ENCODE measurements around the gene UGDH. TPM values are rescaled to one million over a fixed set of nuclear protein-coding genes. Genes with fewer than 3 reads are reported as not detected.
"Not testable (repeated sequence)": the region's sequence is repeated elsewhere in the genome, so short reads cannot be mapped to it uniquely, and the experiment has no call there.

The UGDH gene
- total RNA-seq, 1 donor from 2014 or later: 16.6 TPM

DNA sequence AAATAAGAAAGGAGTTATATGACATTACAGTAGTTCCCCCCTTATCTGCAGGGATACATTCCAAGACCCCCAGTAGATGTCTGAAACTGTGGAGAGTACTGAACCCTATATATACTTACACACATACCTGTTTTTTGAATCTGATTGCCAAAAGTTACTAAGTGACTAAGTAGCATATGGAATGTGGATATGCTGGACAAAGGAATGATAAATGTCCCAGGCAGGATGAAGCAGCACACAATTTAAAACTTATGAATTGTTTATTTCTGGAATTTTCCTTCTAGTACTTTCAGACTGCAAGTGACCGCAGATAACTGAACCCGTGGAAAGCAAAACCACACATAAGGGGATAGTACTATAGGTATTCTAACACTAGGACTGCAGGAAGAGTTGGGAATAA lies 22.7 kb downstream of the UGDH start:
- intact Hi-C loops (cut with DNase I): no loop called here
- no peak for ATAC-seq
- no peak for DNase-seq (ENCODE audit: missing footprints)

DNA sequence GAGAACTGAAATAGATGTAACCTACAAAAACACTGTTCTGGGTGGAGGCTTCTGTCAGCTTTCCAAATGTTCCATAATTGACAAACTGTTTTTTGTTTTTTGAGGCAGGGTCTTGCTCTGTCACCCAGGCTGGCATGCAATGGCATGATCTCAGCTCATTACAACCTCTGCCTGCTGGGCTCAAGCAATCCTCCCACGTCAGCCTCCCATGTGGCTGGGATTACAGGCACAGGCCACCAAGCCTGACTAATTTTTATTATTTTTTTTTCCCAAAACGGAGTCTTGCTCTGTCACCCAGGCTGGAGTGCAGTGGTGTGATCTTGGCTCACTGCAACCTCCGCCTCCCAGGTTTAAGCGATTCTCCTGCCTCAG lies 24.6 kb downstream of the UGDH start:
- ATAC-seq; intact Hi-C loops (cut with DNase I); DNase-seq (ENCODE audit: missing footprints): not testable (repeated sequence)

DNA sequence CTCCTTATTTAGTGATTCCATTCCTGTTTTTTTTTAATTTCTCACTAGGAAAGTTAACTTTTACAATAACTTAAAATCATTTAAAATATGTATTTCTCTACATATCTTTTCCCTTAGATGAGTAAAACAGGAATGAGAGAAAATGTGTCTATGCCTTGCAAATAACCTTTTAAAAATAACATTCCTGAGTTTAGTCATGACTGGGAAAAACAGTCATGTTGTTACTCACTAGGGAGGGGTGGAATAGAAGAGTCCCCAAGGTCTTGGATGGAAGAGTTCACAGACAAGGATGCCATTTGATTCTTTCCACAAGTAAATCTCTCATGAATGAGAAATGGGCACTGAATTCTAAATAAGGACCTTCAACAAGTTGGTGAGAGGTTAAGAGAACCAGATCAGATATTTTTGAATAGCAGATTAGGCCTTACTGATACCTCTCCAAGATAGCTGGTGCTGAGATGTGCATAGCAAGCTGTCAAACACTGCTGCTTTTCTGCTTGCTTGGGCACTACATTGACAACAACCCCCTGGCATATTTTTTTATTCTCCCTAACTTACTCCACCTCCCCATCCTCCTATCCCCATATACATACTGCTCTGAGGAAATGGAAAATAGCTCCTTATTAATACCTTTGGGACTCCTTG lies 25.1 kb downstream of the UGDH start:
- intact Hi-C loops (cut with DNase I): no loop called here
- no peak for ATAC-seq
- no peak for DNase-seq (ENCODE audit: missing footprints)

DNA sequence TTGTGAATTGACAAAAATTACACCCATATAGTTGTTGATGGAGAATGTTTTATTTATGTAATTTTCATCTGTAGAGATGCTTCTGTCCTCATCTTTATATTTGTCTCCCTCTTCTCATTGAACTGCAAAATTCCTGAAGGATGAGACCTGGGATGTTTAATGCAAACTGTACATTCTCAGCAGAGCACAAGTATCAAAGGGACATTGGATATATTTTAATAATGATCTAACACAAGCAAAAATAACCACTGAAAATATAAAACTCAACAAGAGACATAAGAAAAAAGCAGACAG lies 28.6 kb downstream of the UGDH start:
- intact Hi-C loops (cut with DNase I): no loop called here
- no peak for ATAC-seq
- DNase-seq (ENCODE audit: missing footprints): no peak

DNA sequence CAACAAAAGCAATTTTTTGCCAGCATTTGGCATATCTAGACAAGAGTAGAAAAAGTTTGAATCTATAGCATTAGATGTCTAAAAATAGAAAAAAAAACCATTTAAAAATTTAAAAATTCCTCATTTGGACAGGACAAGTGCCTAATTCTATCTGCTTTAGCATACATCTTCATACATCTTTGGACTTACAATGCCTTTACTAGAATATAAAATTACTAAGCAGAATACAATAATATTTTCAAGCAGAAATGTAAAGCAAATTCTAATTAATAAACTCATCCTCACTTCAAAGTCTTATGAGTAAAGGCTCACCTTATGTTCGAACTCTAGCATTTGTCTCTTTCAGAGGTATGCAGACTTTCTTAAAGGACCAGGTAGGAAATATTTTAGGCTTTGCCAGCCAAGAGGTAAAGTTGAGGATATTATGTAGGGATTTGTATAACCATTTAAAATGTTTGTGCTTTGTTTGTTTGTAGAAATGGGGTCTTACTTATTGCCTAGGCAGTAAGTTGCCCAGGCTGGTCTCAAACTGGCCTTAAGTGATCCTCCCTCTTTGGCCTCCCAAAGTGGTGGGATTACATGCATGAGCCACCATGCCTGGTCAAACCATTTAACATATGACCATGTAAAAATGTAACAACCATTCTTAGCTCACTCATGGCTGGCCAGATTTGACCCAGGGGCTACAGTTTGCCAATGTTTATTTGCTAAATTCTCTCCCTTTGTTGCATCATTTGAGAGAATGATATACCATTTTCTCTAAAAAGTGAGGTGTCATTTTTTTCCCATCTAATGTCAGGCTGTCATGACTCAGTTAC lies 29.1 kb downstream of the UGDH start:
- DNase-seq (ENCODE audit: missing footprints): no peak
- intact Hi-C loops (cut with DNase I): no loop called here
- no peak for ATAC-seq

DNA sequence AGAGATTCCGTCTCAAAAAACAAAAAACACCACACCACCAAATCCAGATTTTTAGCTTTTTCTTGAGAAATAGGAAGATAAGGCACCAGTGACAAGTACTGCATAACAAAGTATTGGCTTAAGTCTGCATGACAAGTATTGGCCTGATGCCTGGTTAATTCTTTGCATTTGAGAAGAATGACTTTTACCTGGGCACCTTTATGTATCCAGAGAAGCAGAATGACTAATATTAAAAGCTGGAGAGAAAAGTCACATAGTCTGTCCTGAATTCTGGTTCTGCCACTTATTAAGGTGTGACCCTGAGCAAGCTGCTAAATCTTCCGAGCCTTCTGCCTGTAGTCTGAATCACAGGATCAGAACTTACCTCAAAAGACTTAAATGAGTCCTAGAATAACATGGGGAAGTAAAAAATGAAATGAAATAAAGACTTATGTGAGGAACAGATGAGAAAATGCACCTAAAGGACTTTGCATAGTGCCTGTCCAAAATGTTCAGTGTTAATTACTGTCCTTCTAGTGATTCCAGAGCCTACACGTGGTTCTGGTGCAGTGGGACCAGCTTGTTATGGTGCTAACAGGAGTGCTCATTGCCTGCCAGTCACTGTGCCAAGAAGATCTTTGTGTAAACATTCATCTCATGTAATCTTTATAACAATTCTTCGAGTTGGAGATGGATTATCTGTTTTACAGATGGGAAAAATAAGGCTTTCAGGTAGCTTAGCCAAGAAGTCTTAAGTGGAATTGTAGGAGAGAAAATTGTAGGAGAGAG lies 31.6 kb downstream of the UGDH start:
- intact Hi-C loops (cut with DNase I): no loop called here
- ATAC-seq: no peak
- DNase-seq (ENCODE audit: missing footprints): no peak

DNA sequence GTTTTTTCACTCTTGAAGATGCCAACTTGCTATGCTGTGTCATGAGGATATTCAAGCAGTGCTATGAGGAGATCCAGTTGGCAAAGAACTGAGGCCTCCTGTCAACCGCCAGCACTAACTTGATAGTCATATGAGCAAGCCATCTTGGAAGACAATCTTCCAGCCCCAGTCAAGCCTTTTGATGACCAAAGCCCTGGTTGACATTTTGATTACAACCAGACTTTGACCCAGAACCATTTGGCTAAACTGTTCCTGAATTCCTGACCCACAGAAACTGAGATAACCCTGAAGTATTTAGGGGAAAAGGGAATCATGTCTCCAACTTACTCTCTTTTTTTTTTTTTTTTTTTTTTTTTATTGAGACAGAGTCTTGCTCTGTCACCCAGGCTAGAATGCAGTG lies 32.9 kb downstream of the UGDH start:
- intact Hi-C loops (cut with DNase I): no loop called here
- DNase-seq (ENCODE audit: missing footprints) (no peak), ATAC-seq (no peak)

DNA sequence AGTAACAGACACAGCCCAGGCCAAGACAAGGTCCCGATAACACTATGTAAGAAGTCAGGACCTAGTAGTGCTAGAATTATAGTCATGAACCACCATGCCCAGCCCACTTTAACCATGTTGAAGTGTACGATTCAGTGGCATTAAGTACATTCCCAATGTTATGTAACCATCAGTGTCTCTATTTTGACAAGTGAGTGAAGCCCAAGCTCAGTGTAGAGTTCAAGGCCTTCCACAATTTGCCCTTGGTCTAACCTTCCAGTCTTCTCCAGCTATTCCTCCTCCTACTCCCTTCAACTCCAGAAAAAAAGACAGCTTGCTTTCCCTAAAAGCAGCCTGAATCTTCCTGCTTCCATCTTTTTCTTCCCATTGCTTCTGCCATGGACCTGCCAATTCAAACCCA lies 36.9 kb downstream of the UGDH start:
- intact Hi-C loops (cut with DNase I): no loop called here
- ATAC-seq (no peak), DNase-seq (ENCODE audit: missing footprints) (no peak)

DNA sequence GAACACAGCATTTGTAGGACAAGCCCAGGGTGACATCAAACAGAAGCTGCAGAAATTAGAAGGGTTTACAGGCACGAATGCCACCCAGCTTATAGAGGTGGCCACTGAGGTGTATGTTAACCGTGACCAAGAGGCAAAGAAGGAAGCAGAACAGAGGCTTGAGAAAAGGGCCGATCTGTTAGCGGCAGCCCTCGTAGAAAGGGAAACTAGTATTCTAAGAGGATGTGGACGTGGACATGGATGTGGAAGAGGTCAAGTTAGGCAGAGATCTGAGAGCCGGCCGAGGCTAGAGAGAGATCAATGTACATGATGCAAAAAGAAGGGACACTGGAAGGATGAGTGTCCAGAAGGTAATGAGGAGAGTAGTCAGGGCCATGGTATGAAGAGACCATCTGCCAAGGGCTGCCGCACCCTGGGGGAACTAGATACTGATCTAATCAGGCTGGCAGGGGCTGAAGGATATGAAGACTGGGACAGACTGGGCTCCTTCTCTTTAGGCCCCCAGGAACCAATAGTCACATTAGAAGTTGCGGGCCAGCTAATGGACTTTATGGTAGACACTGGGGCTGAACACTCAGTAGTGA lies 40.9 kb downstream of the UGDH start:
- intact Hi-C loops (cut with DNase I): no loop called here
- ATAC-seq: no peak
- DNase-seq (ENCODE audit: missing footprints): no peak

DNA sequence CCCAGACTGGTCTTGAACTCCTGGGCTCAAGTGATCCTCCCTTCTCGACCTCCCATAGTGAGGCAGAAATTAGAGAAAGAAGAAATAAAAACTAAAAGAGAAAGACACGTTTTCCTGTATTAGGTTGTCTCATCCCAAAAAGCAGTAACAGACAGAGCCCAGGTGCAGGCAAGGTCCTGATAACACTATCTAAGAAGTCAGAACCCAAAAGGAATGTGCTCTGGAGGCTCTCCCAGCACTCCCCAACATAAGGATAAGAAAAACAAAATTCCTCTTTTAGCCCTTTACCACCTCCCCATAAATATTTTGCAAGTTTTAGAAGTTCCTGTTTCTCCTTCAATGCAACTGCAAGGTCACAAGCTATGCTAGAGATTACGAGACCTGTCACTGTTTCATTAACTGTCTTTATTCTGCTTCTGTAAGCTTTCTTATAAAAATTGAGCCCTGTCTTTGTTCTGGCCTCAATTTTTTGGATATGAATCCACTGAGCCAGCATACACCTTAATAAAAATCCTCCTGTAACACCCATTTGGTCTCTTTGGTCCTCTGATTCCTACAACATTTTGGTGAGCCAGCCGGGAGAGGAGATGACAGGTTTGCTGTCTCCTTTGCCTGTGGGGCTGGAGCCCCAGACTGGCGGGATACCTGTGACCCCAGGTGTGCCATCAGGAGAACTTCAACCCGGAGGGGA lies 42.5 kb downstream of the UGDH start:
- no peak for ATAC-seq
- DNase-seq (ENCODE audit: missing footprints): no peak
- intact Hi-C loops (cut with DNase I): no loop called here

DNA sequence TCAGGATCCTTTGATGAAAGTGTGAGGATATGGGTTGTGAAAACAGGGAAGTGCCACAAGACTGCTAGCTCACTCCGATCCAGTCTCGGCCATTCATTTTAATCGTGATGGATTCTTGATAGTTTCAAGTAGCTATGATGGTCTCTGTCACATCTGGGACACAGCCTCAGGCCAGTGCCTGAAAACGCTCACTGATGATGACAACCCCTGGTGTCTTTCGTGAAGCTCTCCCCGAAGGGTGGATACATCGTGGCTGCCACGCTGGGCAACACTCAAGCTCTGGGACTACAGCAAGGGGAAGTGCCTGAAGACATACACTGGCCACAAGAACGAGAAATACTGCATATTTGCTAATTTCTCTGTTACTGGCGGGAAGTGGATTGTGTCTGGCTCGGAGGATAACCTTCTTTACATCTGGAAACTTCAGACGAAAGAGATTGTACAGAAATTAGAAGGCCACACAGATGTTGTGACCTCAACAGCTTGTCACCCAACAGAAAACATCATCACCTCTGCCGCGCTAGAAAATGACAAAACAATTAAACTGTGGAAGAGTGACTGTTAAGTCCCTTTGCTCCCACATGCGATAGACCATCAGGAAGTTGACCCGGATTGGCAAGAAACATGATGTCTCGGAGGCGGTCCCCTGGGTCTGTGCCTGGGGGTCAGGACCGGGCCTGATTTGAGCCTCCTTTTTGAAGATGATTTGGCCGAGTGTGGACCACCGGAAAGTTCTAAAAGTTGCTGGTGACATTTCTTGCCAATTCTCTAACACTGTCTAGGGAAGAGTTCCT lies 46.1 kb downstream of the UGDH start:
- no peak for DNase-seq (ENCODE audit: missing footprints)
- intact Hi-C loops (cut with DNase I): no loop called here

DNA sequence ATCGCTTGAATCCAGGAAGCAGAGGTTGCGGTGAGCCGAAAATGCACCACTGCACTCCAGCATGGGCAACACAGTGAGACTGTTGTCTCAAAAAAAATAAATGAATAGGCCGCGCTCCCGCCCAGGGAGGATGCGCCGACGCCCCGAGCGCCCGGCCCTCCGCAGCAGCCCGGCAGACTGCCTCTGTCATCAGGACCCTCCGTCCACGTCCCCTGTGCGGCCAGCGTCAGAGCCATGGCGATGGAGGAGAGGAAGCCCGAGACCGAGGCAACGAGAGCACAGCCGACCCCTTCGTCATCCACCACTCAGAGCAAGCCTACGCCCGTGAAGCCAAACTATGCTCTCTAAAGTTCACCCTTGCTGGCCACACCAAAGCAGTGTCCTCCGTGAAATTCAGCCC lies 47.0 kb downstream of the UGDH start:
- intact Hi-C loops (cut with DNase I): no loop called here

More for the DNA sequence above, 46.1 kb downstream of the UGDH start:
- no peak for ATAC-seq

DNA sequence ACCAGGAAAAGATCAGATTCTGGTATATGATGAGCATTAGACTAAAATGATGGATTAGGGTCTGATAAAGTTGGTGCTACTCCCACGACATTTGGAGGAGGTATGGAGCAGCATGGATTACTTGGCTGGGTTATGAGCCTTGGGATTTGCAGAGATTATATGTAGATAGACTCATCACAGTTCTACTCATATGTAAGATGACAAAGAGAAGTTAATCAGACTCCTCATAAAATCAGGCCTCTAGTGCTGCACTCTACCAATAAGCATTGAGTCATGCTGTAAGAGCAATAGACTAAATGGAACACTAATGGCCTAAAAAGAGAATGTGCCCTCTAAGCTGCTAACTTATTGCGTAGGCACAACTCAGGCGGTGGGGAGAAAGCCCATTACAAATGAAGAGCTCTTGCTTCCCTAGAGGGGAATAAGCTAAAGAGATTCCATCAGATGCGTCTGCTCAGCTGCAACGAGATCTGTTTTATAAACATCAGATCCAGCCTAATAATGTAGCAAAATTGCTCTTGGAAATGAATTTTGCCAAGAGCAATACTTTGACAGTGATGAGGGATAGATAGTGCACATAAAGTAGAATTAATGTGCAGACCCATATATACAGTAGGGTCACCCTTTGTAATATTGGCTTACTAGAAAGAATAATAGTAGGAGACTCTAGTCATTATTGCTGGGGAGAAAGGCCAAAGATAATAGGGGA lies 50.9 kb downstream of the UGDH start:
- DNase-seq (ENCODE audit: missing footprints): no peak
- intact Hi-C loops (cut with DNase I): no loop called here
- ATAC-seq: no peak

More for the DNA sequence above, 47.0 kb downstream of the UGDH start:
- DNase-seq (ENCODE audit: missing footprints) (no peak), ATAC-seq (no peak)

DNA sequence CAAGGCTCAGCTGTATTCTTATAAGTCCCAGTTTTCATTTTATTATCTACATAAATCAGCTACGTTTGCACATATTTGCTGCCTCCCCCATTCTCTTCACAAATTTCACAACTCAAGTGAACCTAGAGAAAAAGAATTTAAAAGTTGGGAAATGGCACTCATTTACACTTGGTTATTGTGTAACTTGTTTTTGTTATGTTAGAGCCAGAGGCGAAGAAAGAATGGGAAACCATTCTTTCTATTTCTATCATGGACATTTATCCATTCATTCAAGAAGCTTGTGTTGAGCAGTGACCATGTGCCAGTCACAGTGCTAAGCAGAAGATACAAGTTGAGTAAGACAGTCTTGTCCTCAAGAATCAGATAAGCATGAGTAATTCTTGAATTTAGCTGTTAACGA lies 54.8 kb downstream of the UGDH start:
- intact Hi-C loops (cut with DNase I): no loop called here
- ATAC-seq (no peak), DNase-seq (ENCODE audit: missing footprints) (no peak)

DNA sequence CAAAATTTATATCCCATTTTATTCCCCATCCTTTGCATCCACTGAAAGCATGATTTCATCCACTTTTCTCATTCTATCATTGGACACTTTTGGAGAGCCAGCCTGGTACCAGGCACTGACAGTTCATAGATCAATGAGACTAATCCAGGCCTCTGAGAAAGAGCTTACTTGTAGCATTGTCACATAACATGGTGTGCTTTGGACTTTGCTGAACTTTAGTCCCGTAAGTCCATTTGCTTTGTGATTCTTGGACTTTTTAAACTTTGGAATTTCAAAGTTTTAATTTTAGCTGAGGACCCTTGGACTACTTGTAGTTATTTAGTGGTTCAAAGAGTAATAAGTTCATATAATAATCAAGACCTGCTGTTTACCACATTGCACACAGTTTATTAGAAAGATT lies 56.8 kb downstream of the UGDH start:
- no peak for DNase-seq (ENCODE audit: missing footprints)
- intact Hi-C loops (cut with DNase I): no loop called here
- no peak for ATAC-seq

DNA sequence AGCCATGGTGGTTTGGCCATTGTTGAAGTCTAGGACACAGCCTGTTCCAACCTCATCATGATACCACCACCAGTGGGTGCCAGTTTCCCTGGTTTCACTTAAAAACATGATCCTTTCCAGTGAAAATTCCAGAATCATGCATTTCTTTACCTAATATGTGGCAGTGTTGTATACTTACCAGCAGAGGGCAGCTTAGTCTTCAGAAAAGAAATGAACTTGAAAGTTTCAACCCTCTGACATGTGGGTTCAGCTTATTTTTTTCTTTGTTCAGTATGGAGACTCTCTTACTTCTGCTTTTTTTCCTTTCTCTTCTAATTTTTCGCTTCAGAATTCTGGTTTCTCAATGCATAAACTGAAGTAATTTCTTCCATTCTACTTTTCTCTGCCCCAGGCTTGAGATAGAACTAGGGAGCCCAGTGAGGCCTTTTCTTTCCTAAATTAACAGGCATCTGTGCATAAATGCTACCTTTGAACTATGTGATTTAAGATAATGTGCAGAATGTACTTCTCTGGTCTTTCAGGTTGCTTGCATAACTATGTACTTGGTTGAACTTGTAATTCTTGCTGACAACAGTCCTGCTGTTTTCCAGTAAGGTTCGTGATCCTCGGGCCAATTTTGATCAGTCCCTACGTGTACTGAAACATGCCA lies 57.7 kb downstream of the UGDH start:
- intact Hi-C loops (cut with DNase I): loop anchor here (1.0 to 5.0 kb wide), 2 partner anchors 508 to 843 kb away; partner anchors contain the start of gene PDS5A
- no peak for DNase-seq (ENCODE audit: missing footprints)
- peak; percentile 80 for ATAC-seq

DNA sequence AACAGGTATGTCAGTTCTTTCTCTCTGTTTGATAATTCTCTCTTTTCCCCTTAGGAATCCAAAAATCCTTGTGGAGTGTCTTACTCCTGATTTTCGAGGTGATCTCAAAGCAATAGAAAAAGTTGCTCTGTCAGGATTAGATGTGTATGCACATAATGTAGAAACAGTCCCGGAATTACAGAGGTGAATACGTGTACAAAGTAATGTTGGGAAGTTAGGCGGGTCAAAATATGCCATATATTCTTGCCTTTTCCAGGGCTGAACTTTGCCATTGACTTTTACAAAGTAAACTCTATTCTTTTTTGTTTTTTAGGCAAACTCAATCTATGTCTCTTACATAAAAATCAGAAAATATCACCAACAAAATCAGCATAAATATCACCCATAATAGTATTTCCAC lies 59.8 kb downstream of the UGDH start:
- ATAC-seq (no peak), DNase-seq (ENCODE audit: missing footprints) (no peak)
- intact Hi-C loops (cut with DNase I): loop anchor here (5.0 kb wide), 1 partner anchor 845 kb away; no protein-coding TSS in a partner anchor

Measured in Right ventricle myocardium inferior (tissue), 1 donor.